Tongue (tissue), 1 donor: Measurements from ENCODE around the gene RASL10B. TPM values are rescaled to one million over a fixed set of nuclear protein-coding genes. Genes with fewer than 3 reads are reported as not detected.

Source experiments
- total RNA-seq: library from RNA; depleted of rRNA; stranded (reverse); fragments of >200 nt; gene quantifications from one replicate; pipeline ENCODE4 v1.2.3, GENCODE V29; 2014

The RASL10B gene
- total RNA-seq, 1 donor from 2014 or later: 0.62 TPM

Other genes starting within 250 kb of the RASL10B start
- gene SLFN12L, start 194.0 kb upstream of the RASL10B start, total RNA-seq: 0.62 TPM
- gene SLFN14, start 170.8 kb upstream of the RASL10B start, total RNA-seq: 0.31 TPM
- 4.2 TPM for gene PEX12, start 153.1 kb upstream of the RASL10B start, total RNA-seq
- gene AP2B1, start 144.3 kb upstream of the RASL10B start, total RNA-seq: 77.1 TPM
- gene GAS2L2, start 21.6 kb downstream of the RASL10B start, total RNA-seq: not detected
- not detected for gene C17orf50, start 29.2 kb downstream of the RASL10B start, total RNA-seq
- gene MMP28, start 64.0 kb downstream of the RASL10B start, total RNA-seq: 3.5 TPM
- 94.0 TPM for gene TAF15, start 77.8 kb downstream of the RASL10B start, total RNA-seq
- gene HEATR9, start 137.3 kb downstream of the RASL10B start, total RNA-seq: not detected
- gene CCL5, start 148.7 kb downstream of the RASL10B start, total RNA-seq: 3.5 TPM
- gene RDM1, start 199.1 kb downstream of the RASL10B start, total RNA-seq: 1.6 TPM
- gene LYZL6, start 212.1 kb downstream of the RASL10B start, total RNA-seq: not detected
- gene CCL16, start 249.9 kb downstream of the RASL10B start, total RNA-seq: not detected